Glomerular endothelial cell (primary cell): ENCODE measurements around the gene APLNR. TPM values are rescaled to one million over a fixed set of nuclear protein-coding genes. Genes with fewer than 3 reads are reported as not detected.

Experiments
- DNase-seq: peaks from one replicate; pipeline ENCODE4 v3.0.0-alpha.2; 2011; ENCODE audit warnings: low read depth, low spot score; ENCODE audit errors: extremely low read depth
- total RNA-seq: library from RNA; depleted of rRNA; stranded (reverse); fragments of >200 nt; gene quantifications from 2 replicates; pipeline ENCODE4 v1.2.3, GENCODE V29; 2015

The APLNR gene
- total RNA-seq, 1 donor from 2014 or later, result 0.76 TPM

- DNase-seq, result no peak
These were observed 14.8 kb downstream of the APLNR start for GRCh38 chr11:57222239-57222638.

- no peak for DNase-seq
These were observed 17.9 kb downstream of the APLNR start for GRCh38 chr11:57219021-57219627.

- DNase-seq, result no peak
These were observed 20.0 kb downstream of the APLNR start for GRCh38 chr11:57217053-57217452.

- DNase-seq, result no peak
These were observed 20.6 kb downstream of the APLNR start for GRCh38 chr11:57216463-57216862.

GRCh38 chr11:57214494-57214893 is 22.6 kb downstream of the APLNR start:
- no peak for DNase-seq

- no peak for DNase-seq
These were observed 23.0 kb downstream of the APLNR start for GRCh38 chr11:57214098-57214417.

GRCh38 chr11:57213342-57214097 is 23.5 kb downstream of the APLNR start:
- DNase-seq, result no peak

- DNase-seq, result no peak
These were observed 26.3 kb downstream of the APLNR start for GRCh38 chr11:57210781-57211180.

GRCh38 chr11:57207168-57207567 is 29.9 kb downstream of the APLNR start:
- no peak for DNase-seq

GRCh38 chr11:57205041-57205641 is 31.9 kb downstream of the APLNR start:
- no peak for DNase-seq

GRCh38 chr11:57203882-57204480 is 33.1 kb downstream of the APLNR start:
- no peak for DNase-seq

GRCh38 chr11:57203359-57203758 is 33.7 kb downstream of the APLNR start:
- no peak for DNase-seq

- DNase-seq, result no peak
These were observed 34.8 kb downstream of the APLNR start for GRCh38 chr11:57202281-57202680.

GRCh38 chr11:57200917-57201316 is 36.1 kb downstream of the APLNR start:
- no peak for DNase-seq

GRCh38 chr11:57199330-57199729 is 37.7 kb downstream of the APLNR start:
- no peak for DNase-seq

- DNase-seq, result no peak
These were observed 39.3 kb downstream of the APLNR start for GRCh38 chr11:57197762-57198161.

GRCh38 chr11:57196596-57196995 is 40.5 kb downstream of the APLNR start:
- DNase-seq, result no peak

GRCh38 chr11:57192316-57192715 is 44.7 kb downstream of the APLNR start:
- no peak for DNase-seq

- no peak for DNase-seq
These were observed 45.5 kb downstream of the APLNR start for GRCh38 chr11:57191311-57192219.

- DNase-seq, result no peak
These were observed 46.5 kb downstream of the APLNR start for GRCh38 chr11:57190548-57190947.
